HEK293 (cell line): ENCODE results near the gene ZNF576.

ENCODE experiments used
- AEBP2 ChIP-seq: fragments of 450-650 bp; formaldehyde crosslinking; IDR thresholded peaks from 2 replicates; pipeline ENCODE4 v1.5.1; 2016; ENCODE audit warnings: missing biosample characterization, missing genetic modification characterization, borderline replicate concordance
- GFI1B ChIP-seq: fragments of 450-650 bp; formaldehyde crosslinking; IDR thresholded peaks from 2 replicates; pipeline ENCODE4 v1.5.1; 2016; ENCODE audit warnings: missing biosample characterization, missing genetic modification characterization
- HOXA7 ChIP-seq: sonication (generic); formaldehyde crosslinking; IDR thresholded peaks from 2 replicates; pipeline ENCODE4 v1.8.1; 2022; ENCODE audit warnings: missing genetic modification reagents, borderline replicate concordance
- KLF17 ChIP-seq: fragments of 450-650 bp; formaldehyde crosslinking; IDR thresholded peaks from 2 replicates; pipeline ENCODE4 v1.5.1; 2016; ENCODE audit warnings: missing biosample characterization, missing genetic modification characterization
- KLF9 ChIP-seq: fragments of 450-650 bp; formaldehyde crosslinking; IDR thresholded peaks from 2 replicates; pipeline ENCODE4 v1.5.1; 2016; ENCODE audit warnings: missing biosample characterization, missing genetic modification characterization, low read depth
- REPIN1 ChIP-seq: fragments of 450-650 bp; formaldehyde crosslinking; IDR thresholded peaks from 2 replicates; pipeline ENCODE4 v1.5.1; 2017; ENCODE audit warnings: missing biosample characterization, missing genetic modification characterization, low read depth
- ZIC2 ChIP-seq: fragments of 450-650 bp; formaldehyde crosslinking; IDR thresholded peaks from 2 replicates; pipeline ENCODE4 v1.5.1; 2016; ENCODE audit warnings: missing biosample characterization, missing genetic modification characterization
- ZNF133 ChIP-seq: fragments of 450-650 bp; formaldehyde crosslinking; IDR thresholded peaks from 2 replicates; pipeline ENCODE4 v1.5.1; 2016; ENCODE audit warnings: missing biosample characterization, missing genetic modification characterization
- ZNF138 ChIP-seq: fragments of 450-650 bp; formaldehyde crosslinking; IDR thresholded peaks from 2 replicates; pipeline ENCODE4 v1.5.1; 2016; ENCODE audit warnings: missing biosample characterization, missing genetic modification characterization, borderline replicate concordance
- ZNF157 ChIP-seq: fragments of 450-650 bp; formaldehyde crosslinking; IDR thresholded peaks from 2 replicates; pipeline ENCODE4 v1.5.1; 2016; ENCODE audit warnings: missing biosample characterization, missing genetic modification characterization
- ZNF174 ChIP-seq: fragments of 450-650 bp; formaldehyde crosslinking; IDR thresholded peaks from 2 replicates; pipeline ENCODE4 v1.5.0; 2017; ENCODE audit warnings: missing biosample characterization, mild to moderate bottlenecking, missing genetic modification characterization
- ZNF18 ChIP-seq: fragments of 450-650 bp; formaldehyde crosslinking; IDR thresholded peaks from 2 replicates; pipeline ENCODE4 v1.5.1; 2016; ENCODE audit warnings: missing biosample characterization, missing genetic modification characterization
- ZNF221 ChIP-seq: fragments of 450-650 bp; formaldehyde crosslinking; IDR thresholded peaks from 2 replicates; pipeline ENCODE4 v1.5.1; 2017; ENCODE audit warnings: missing biosample characterization, missing genetic modification characterization, borderline replicate concordance
- ZNF23 ChIP-seq: fragments of 450-650 bp; formaldehyde crosslinking; IDR thresholded peaks from 2 replicates; pipeline ENCODE4 v1.5.1; 2016; ENCODE audit warnings: missing biosample characterization, missing genetic modification characterization, borderline replicate concordance
- ZNF274 ChIP-seq, 2 experiments: fragments of 200-500 bp in 1 of 2; fragments of 450-650 bp in 1 of 2; sonication (Bioruptor generic) in 1 of 2; formaldehyde crosslinking in 1 of 2; IDR thresholded peaks; 2 replicates each; pipeline versions ENCODE4 v1.5.1 to v1.6.1; 2014 to 2016; ENCODE audit warnings: borderline replicate concordance in 1 of 2, inconsistent platforms in 1 of 2, low read length in 1 of 2, missing biosample characterization in 1 of 2, missing genetic modification characterization in 1 of 2
- ZNF292 ChIP-seq: fragments of 450-650 bp; formaldehyde crosslinking; IDR thresholded peaks from 2 replicates; pipeline ENCODE4 v1.5.1; 2016; ENCODE audit warnings: low read depth, missing biosample characterization, missing genetic modification characterization, borderline replicate concordance
- ZNF394 ChIP-seq: fragments of 450-650 bp; formaldehyde crosslinking; IDR thresholded peaks from 2 replicates; pipeline ENCODE4 v1.5.1; 2016; ENCODE audit warnings: missing biosample characterization, missing genetic modification characterization, mild to moderate bottlenecking, moderate library complexity, borderline replicate concordance
- ZNF423 ChIP-seq: fragments of 450-650 bp; formaldehyde crosslinking; IDR thresholded peaks from 2 replicates; pipeline ENCODE4 v1.5.1; 2016; ENCODE audit warnings: missing biosample characterization, missing genetic modification characterization
- ZNF426 ChIP-seq: fragments of 450-650 bp; formaldehyde crosslinking; IDR thresholded peaks from 2 replicates; pipeline ENCODE4 v1.5.1; 2017; ENCODE audit warnings: missing biosample characterization, missing genetic modification characterization, mild to moderate bottlenecking, inconsistent platforms, moderate library complexity
- ZNF473 ChIP-seq: fragments of 450-650 bp; formaldehyde crosslinking; IDR thresholded peaks from 2 replicates; pipeline ENCODE4 v1.5.1; 2017; ENCODE audit warnings: missing biosample characterization, missing genetic modification characterization
- ZNF48 ChIP-seq: fragments of 450-650 bp; formaldehyde crosslinking; IDR thresholded peaks from 2 replicates; pipeline ENCODE4 v1.5.1; 2016; ENCODE audit warnings: missing biosample characterization, missing genetic modification characterization
- ZNF518A ChIP-seq: fragments of 450-650 bp; formaldehyde crosslinking; conservative IDR thresholded peaks from 2 replicates; pipeline ENCODE4 v1.5.1; 2016; ENCODE audit warnings: low read depth, missing biosample characterization, missing genetic modification characterization
- ZNF621 ChIP-seq: fragments of 450-650 bp; formaldehyde crosslinking; IDR thresholded peaks from 2 replicates; pipeline ENCODE4 v1.5.1; 2017; ENCODE audit warnings: missing biosample characterization, missing genetic modification characterization
- ZNF626 ChIP-seq: fragments of 450-650 bp; sonication (Bioruptor Pico); formaldehyde crosslinking; IDR thresholded peaks from 2 replicates; pipeline ENCODE4 v1.5.1; 2018; ENCODE audit warnings: missing biosample characterization, missing genetic modification characterization, inconsistent platforms
- ZNF639 ChIP-seq: fragments of 450-650 bp; formaldehyde crosslinking; IDR thresholded peaks from 2 replicates; pipeline ENCODE4 v1.5.1; 2016; ENCODE audit warnings: missing biosample characterization, missing genetic modification characterization
- ZNF747 ChIP-seq: fragments of 450-650 bp; formaldehyde crosslinking; IDR thresholded peaks from 2 replicates; pipeline ENCODE4 v1.5.1; 2016; ENCODE audit warnings: missing biosample characterization, missing genetic modification characterization
- ZNF792 ChIP-seq: fragments of 450-650 bp; formaldehyde crosslinking; IDR thresholded peaks from 2 replicates; pipeline ENCODE4 v1.5.1; 2016; ENCODE audit warnings: missing biosample characterization, missing genetic modification characterization
- ZNF830 ChIP-seq: fragments of 450-650 bp; IDR thresholded peaks from 2 replicates; pipeline ENCODE4 v1.5.0; 2018; ENCODE audit warnings: missing biosample characterization, missing genetic modification characterization, low read depth, mild to moderate bottlenecking, moderate library complexity
- ZNF837 ChIP-seq: fragments of 450-650 bp; formaldehyde crosslinking; IDR thresholded peaks from 2 replicates; pipeline ENCODE4 v1.5.1; 2016; ENCODE audit warnings: missing biosample characterization, missing genetic modification characterization
- ZSCAN30 ChIP-seq: fragments of 450-650 bp; IDR thresholded peaks from 2 replicates; pipeline ENCODE4 v1.5.1; 2018; ENCODE audit warnings: missing biosample characterization, mild to moderate bottlenecking, missing genetic modification characterization, moderate library complexity

ZNF576 gene

GRCh38 chr19:43638995-43639518 lies 42.7 kb downstream of the ZNF576 start (continued):
- TF ChIP-seq ZNF518A (tag by site-specific recombination) (no peak), ZNF174 (tag by site-specific recombination) (no peak), ZNF626 (tag by site-specific recombination) (no peak), ZNF837 (no peak), ZNF221 (tag by site-specific recombination) (no peak), ZIC2 (tag by site-specific recombination) (no peak), ZNF426 (tag by site-specific recombination) (no peak), ZNF830 (tag by site-specific recombination) (no peak), KLF9 (tag by site-specific recombination) (peak; percentile 42; the same call in 1 of the 2 replicates), REPIN1 (no peak), ZNF274 (IDR thresholded peaks at IDR 0.05; ENCODE audit: low read length) (no peak), ZNF274 (tag by site-specific recombination; IDR thresholded peaks at IDR 0.05; ENCODE audit: borderline replicate concordance) (no peak), ZNF133 (0 out of 2 replicates have a peak, but pooled peaks have one; percentile 30), ZNF792 (tag by site-specific recombination) (peak; percentile 63; the same call in 1 of the 2 replicates), GFI1B (tag by site-specific recombination) (no peak), ZNF423 (tag by site-specific recombination) (no peak), ZNF394 (tag by site-specific recombination) (no peak), ZNF48 (tag by site-specific recombination) (no peak), ZSCAN30 (tag by site-specific recombination) (no peak), KLF17 (tag by site-specific recombination) (peak; percentile 42; the same call in 1 of the 2 replicates), ZNF292 (tag by site-specific recombination) (no peak), AEBP2 (no peak), HOXA7 (no peak), ZNF747 (no peak), ZNF473 (tag by site-specific recombination) (no peak), ZNF18 (tag by site-specific recombination) (no peak), ZNF639 (tag by site-specific recombination) (no peak), ZNF138 (no peak), ZNF621 (tag by site-specific recombination) (0 out of 2 replicates have a peak, but pooled peaks have one; percentile 31), ZNF157 (tag by site-specific recombination) (no peak), ZNF23 (tag by site-specific recombination) (no peak)
